IMR-90 (cell line): ENCODE data around the gene RPL27A. TPM values are rescaled to one million over a fixed set of nuclear protein-coding genes. Genes with fewer than 3 reads are reported as not detected.
A peak's percentile ranks its signal among the peaks of the same experiment; 100 is the strongest.

Experiments used
- ATAC-seq: fragments of 200-7000 bp; cut with Tn5 transposase; 2 replicates; pipeline ENCODE4 v1.9.1; 2020; ENCODE audit warnings: low read depth, mild to moderate bottlenecking, moderate library complexity
- BruUV-seq: library from RNA; stranded (reverse); fragments of 400-500 nt; replicated peaks from 2 replicates; lab custom pipeline; 2021; lab: Mats Ljungman, UMichigan
- CTCF ChIA-PET: fragments of 300-600 bp; formaldehyde crosslinking; extraction: SDS; loops from one replicate; lab custom pipeline; 2021; ENCODE audit warnings: antibody characterized with exemption; lab: Yijun Ruan, JAX
- POLR2A ChIA-PET: fragments of 300-600 bp; sonication (Branson Sonifier 250); formaldehyde crosslinking; loops from one replicate; lab custom pipeline; 2022; ENCODE audit warnings: antibody characterized with exemption; ENCODE audit not compliant: unreplicated experiment; lab: Charles Lee
- DNase-seq: peaks from one replicate; pipeline ENCODE4 v3.0.0; 2013
- H2AFZ ChIP-seq: replicated peaks from 2 replicates; pipeline ENCODE3; 2013; ENCODE audit warnings: low read length, mild to moderate bottlenecking; ENCODE audit not compliant: poor library complexity
- H2AK5ac ChIP-seq: 2 replicates; pipeline ENCODE4 v1.6.1; 2013; ENCODE audit warnings: low read depth, low read length, inconsistent platforms
- H2AK9ac ChIP-seq: replicated peaks from 2 replicates; pipeline ENCODE3; 2013; ENCODE audit warnings: mild to moderate bottlenecking, low read depth, low read length, moderate library complexity; ENCODE audit not compliant: poor library complexity
- H2BK120ac ChIP-seq: 2 replicates; pipeline ENCODE4 v1.6.1; 2013; ENCODE audit warnings: low read depth, low read length, inconsistent platforms
- H2BK15ac ChIP-seq: 3 replicates; pipeline ENCODE4 v1.6.1; 2013; ENCODE audit warnings: low read depth, low read length, inconsistent platforms
- H2BK20ac ChIP-seq: 2 replicates; pipeline ENCODE4 v1.6.1; 2013; ENCODE audit warnings: low read depth, mild to moderate bottlenecking, inconsistent platforms, low read length, moderate library complexity
- H2BK5ac ChIP-seq: 2 replicates; pipeline ENCODE4 v1.6.1; 2013; ENCODE audit warnings: mild to moderate bottlenecking, low read depth, low read length, inconsistent platforms; ENCODE audit not compliant: poor library complexity, severe bottlenecking
- H3K14ac ChIP-seq: replicated peaks from 2 replicates; pipeline ENCODE4 v1.6.1; 2013; ENCODE audit warnings: low read depth, low read length, inconsistent platforms
- H3K18ac ChIP-seq: 2 replicates; pipeline ENCODE4 v1.6.1; 2013; ENCODE audit warnings: low read depth, low read length, control low read depth
- H3K23ac ChIP-seq: 2 replicates; pipeline ENCODE4 v1.6.1; 2013; ENCODE audit warnings: low read depth, low read length, inconsistent platforms
- H3K27ac ChIP-seq: 2 replicates; pipeline ENCODE4 v1.5.1; 2013; ENCODE audit warnings: mild to moderate bottlenecking, control low read depth, low read length; ENCODE audit not compliant: insufficient read depth
- H3K27me3 ChIP-seq: 2 replicates; pipeline ENCODE4 v1.6.1; 2013; ENCODE audit warnings: low read length; ENCODE audit not compliant: control insufficient read depth, insufficient read depth
- H3K36me3 ChIP-seq: 2 replicates; pipeline ENCODE4 v1.6.1; 2013; ENCODE audit warnings: low read length, mixed read lengths; ENCODE audit not compliant: control insufficient read depth, insufficient read depth
- H3K4ac ChIP-seq: 2 replicates; pipeline ENCODE4 v1.6.1; 2013; ENCODE audit warnings: low read depth, low read length, inconsistent platforms
- H3K4me1 ChIP-seq: 2 replicates; pipeline ENCODE4 v1.6.1; 2013; ENCODE audit warnings: low read length, mixed read lengths; ENCODE audit not compliant: control insufficient read depth, insufficient read depth
- H3K4me2 ChIP-seq: 2 replicates; pipeline ENCODE4 v1.6.1; 2013; ENCODE audit warnings: low read depth, mild to moderate bottlenecking, control low read depth, low read length, moderate library complexity
- H3K4me3 ChIP-seq: 2 replicates; pipeline ENCODE4 v1.5.1; 2013; ENCODE audit warnings: low read depth, mild to moderate bottlenecking, control low read depth, low read length, moderate library complexity; ENCODE audit not compliant: insufficient read depth
- H3K56ac ChIP-seq: 2 replicates; pipeline ENCODE4 v1.6.1; 2013; ENCODE audit warnings: low read length, inconsistent platforms; ENCODE audit not compliant: insufficient read depth; ENCODE audit errors: extremely low read depth
- H3K79me1 ChIP-seq, 2 experiments: 2 replicates each; pipeline ENCODE4 v1.6.1; 2013; ENCODE audit warnings: low read length in 2 of 2, inconsistent platforms in 1 of 2, low read depth in 1 of 2
- H3K9ac ChIP-seq: 2 replicates; pipeline ENCODE4 v1.6.1; 2013; ENCODE audit warnings: low read depth, low read length, control low read depth
- H3K9me1 ChIP-seq: 2 replicates; pipeline ENCODE4 v1.6.1; 2013; ENCODE audit warnings: low read length, inconsistent platforms; ENCODE audit not compliant: insufficient read depth
- H3K9me3 ChIP-seq: 2 replicates; pipeline ENCODE4 v1.6.1; 2013; ENCODE audit warnings: low read length; ENCODE audit not compliant: control insufficient read depth, insufficient read depth
- H4K20me1 ChIP-seq: 2 replicates; pipeline ENCODE4 v1.6.1; 2013; ENCODE audit warnings: low read length, inconsistent platforms; ENCODE audit not compliant: insufficient read depth
- H4K5ac ChIP-seq: 2 replicates; pipeline ENCODE4 v1.6.1; 2013; ENCODE audit warnings: mild to moderate bottlenecking, low read depth, low read length, control low read depth
- H4K8ac ChIP-seq, 2 experiments: 2 replicates each; pipeline ENCODE4 v1.6.1; 2013; ENCODE audit warnings: low read depth in 2 of 2, low read length in 2 of 2, control low read depth in 1 of 2, inconsistent platforms in 1 of 2
- H4K91ac ChIP-seq: 2 replicates; pipeline ENCODE4 v1.6.1; 2013; ENCODE audit warnings: low read depth, low read length, inconsistent platforms; ENCODE audit not compliant: insufficient read depth
- CEBPB ChIP-seq: IDR thresholded peaks from 2 replicates; pipeline ENCODE4 v1.6.1; 2012; ENCODE audit warnings: low read depth, low read length, improper control_type of control experiment
- CHD1 ChIP-seq: IDR thresholded peaks from 2 replicates; pipeline ENCODE4 v1.6.1; 2012; ENCODE audit warnings: low read depth, low read length, improper control_type of control experiment
- FOS ChIP-seq: fragments of 150-350 bp; IDR thresholded peaks from 2 replicates; pipeline ENCODE4 v1.6.1; 2016; ENCODE audit warnings: low read depth, low read length
- MAFK ChIP-seq: IDR thresholded peaks from 2 replicates; pipeline ENCODE4 v1.6.1; 2012; ENCODE audit warnings: low read depth, low read length, improper control_type of control experiment
- MAZ ChIP-seq: IDR thresholded peaks from 2 replicates; pipeline ENCODE4 v1.6.1; 2012; ENCODE audit warnings: low read depth, mild to moderate bottlenecking, low read length, improper control_type of control experiment, moderate library complexity, borderline replicate concordance
- MXI1 ChIP-seq: IDR thresholded peaks from 2 replicates; pipeline ENCODE4 v1.6.1; 2012; ENCODE audit warnings: low read depth, mild to moderate bottlenecking, low read length, moderate library complexity, borderline replicate concordance
- NFE2L2 ChIP-seq: fragments of 150-350 bp; IDR thresholded peaks from 2 replicates; pipeline ENCODE4 v1.6.1; 2016; ENCODE audit warnings: low read depth, mild to moderate bottlenecking, low read length
- POLR2A ChIP-seq: IDR thresholded peaks from 2 replicates; pipeline ENCODE4 v1.6.1; 2012; ENCODE audit warnings: mild to moderate bottlenecking, low read depth, low read length
- RAD21 ChIP-seq: IDR thresholded peaks from 2 replicates; pipeline ENCODE4 v1.6.1; 2012; ENCODE audit warnings: low read length, improper control_type of control experiment
- RFX5 ChIP-seq: IDR thresholded peaks from 2 replicates; pipeline ENCODE4 v1.8.0; 2012; ENCODE audit warnings: low read depth, mild to moderate bottlenecking, low read length, moderate library complexity
- SMC3 ChIP-seq: fragments of 150-350 bp; IDR thresholded peaks from 2 replicates; pipeline ENCODE4 v1.6.1; 2016; ENCODE audit warnings: low read depth, mild to moderate bottlenecking, antibody characterized with exemption, low read length, moderate library complexity
- WGBS, 2 experiments: methylation state at CpG; one replicate each; pipeline versions ENCODE4 v1.1.5 to v1.1.7; 2013; ENCODE audit warnings: missing lambda C conversion rate in 2 of 2; ENCODE audit not compliant: insufficient read length in 1 of 2; ENCODE audit errors: extremely low coverage in 2 of 2; 5-methylcytosine and 5-hydroxymethylcytosine counted together
- dilution Hi-C: fragments of 300-500 bp; cut with HindIII; formaldehyde crosslinking; loops from one replicate; pipeline ENCODE4 v1.14.3; 2018; ENCODE audit warnings: low sequenced_read_pairs; ENCODE audit not compliant: unreplicated experiment
- in situ Hi-C: fragments of 300-500 bp; cut with MboI; formaldehyde crosslinking; loops from 3 replicates; pipeline ENCODE4 v1.14.3; 2019; ENCODE audit warnings: low sequenced_read_pairs, inconsistent platforms, mixed read lengths
- intact Hi-C: fragments of 100-400 bp; cut with micrococcal nuclease; formaldehyde crosslinking; loops from 2 replicates; pipeline ENCODE4 v1.10.0; 2022
- polyA plus RNA-seq, 3 experiments: library from polyadenylated mRNA; depleted of rRNA; stranded (reverse); fragments of >200 nt; gene quantifications; 2 replicates each; pipeline ENCODE4 v1.2.3, GENCODE V29; 2012; ENCODE audit warnings: low replicate concordance in 1 of 3
- total RNA-seq: library from RNA; depleted of rRNA; stranded (reverse); fragments of >200 nt; gene quantifications from 2 replicates; pipeline ENCODE4 v1.2.3, GENCODE V29; 2012
- TF ChIP-seq, protein P1 (sequence below): fragments of 150-350 bp; IDR thresholded peaks from 2 replicates; pipeline ENCODE4 v1.6.1; 2016; ENCODE audit warnings: low read depth, mild to moderate bottlenecking, low read length, moderate library complexity, borderline replicate concordance
- TF ChIP-seq, protein P2 (sequence below): fragments of 150-350 bp; IDR thresholded peaks from 2 replicates; pipeline ENCODE4 v1.6.1; 2017; ENCODE audit warnings: mild to moderate bottlenecking, antibody characterized with exemption, low read length, low read depth

Gene RPL27A
- total and polyA plus RNA-seq, 2 of the 4 experiments (the other 2 are of a cell fraction): 786 to 849 TPM

DNA sequence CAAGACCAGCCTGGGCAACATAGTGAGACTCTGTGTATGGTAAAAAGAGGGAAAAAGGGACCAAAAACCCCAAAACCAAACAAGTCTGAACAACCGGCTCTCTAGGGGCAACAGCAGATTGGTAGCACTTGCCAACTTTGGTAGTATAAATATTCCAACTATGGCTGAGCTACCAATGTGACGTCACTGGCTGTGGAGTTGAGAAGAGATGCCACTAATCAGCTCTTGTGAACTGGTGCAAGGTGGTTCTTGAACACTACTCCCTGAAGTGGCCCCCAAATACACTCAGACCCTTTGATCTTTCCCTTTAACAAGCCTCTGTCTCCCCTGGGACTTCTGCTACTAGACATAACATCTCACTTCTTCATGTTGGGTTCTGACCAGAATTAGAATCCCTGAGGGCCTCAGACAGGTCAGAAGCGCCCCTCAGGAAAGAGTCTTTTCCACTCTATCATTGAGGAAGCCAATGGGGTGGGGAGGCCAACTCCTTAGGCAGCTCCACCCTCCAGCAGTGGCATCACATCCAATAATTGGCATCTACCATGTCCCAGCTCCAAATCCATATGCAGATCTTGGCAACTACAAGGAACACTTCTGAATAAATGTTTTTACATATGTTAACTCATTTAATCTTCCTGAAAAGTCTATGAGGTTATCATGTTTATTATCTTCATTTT, 49.2 kb downstream of the RPL27A start (continued):
- TF ChIP-seq MXI1: no peak

GRCh38 chr11:8732324-8732670, 49.7 kb downstream of the RPL27A start:
- CTCF ChIA-PET: no interaction called here
- dilution Hi-C loops: no loop called here
- peak overlapping the region; percentile 91 for H3K23ac ChIP-seq
- TF ChIP-seq, protein P1, sequence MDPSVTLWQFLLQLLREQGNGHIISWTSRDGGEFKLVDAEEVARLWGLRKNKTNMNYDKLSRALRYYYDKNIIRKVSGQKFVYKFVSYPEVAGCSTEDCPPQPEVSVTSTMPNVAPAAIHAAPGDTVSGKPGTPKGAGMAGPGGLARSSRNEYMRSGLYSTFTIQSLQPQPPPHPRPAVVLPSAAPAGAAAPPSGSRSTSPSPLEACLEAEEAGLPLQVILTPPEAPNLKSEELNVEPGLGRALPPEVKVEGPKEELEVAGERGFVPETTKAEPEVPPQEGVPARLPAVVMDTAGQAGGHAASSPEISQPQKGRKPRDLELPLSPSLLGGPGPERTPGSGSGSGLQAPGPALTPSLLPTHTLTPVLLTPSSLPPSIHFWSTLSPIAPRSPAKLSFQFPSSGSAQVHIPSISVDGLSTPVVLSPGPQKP: no peak
- TF ChIP-seq CHD1: no peak
- no peak for TF ChIP-seq SMC3
- no peak for TF ChIP-seq MAFK
- TF ChIP-seq RFX5: no peak
- TF ChIP-seq RAD21: no peak
- TF ChIP-seq CEBPB: no peak
- no peak for TF ChIP-seq NFE2L2
- TF ChIP-seq MXI1: no peak
- TF ChIP-seq FOS: no peak
- TF ChIP-seq, protein P2, sequence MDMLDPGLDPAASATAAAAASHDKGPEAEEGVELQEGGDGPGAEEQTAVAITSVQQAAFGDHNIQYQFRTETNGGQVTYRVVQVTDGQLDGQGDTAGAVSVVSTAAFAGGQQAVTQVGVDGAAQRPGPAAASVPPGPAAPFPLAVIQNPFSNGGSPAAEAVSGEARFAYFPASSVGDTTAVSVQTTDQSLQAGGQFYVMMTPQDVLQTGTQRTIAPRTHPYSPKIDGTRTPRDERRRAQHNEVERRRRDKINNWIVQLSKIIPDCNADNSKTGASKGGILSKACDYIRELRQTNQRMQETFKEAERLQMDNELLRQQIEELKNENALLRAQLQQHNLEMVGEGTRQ: no peak
- TF ChIP-seq POLR2A: no peak
- TF ChIP-seq MAZ: no peak

More at GRCh38 chr11:8732324-8732670, 49.7 kb downstream of the RPL27A start:
- peak overlapping the region; percentile 72 for H3K27ac ChIP-seq
- peak overlapping the region; percentile 66 to 72 for H4K8ac ChIP-seq
- no peak for DNase-seq
- peak; percentile 13; the same call in 1 of the 2 replicates for ATAC-seq
- H3K4me3 ChIP-seq: no peak overlapping the region
- H3K56ac ChIP-seq: peak overlapping the region; percentile 70
- no peaks in the 10 kb centered on the region for H3K9me3 ChIP-seq
- H3K27me3 ChIP-seq: no peaks in the 10 kb centered on the region
- H2BK120ac ChIP-seq: peak overlapping the region; percentile 97
- peak overlapping the region; percentile 60; the same call in 1 of the 2 replicates for H3K18ac ChIP-seq
- H4K91ac ChIP-seq: peak overlapping the region; percentile 92
- H4K20me1 ChIP-seq: peaks cover 9% of the 10 kb centered on the region
- H4K5ac ChIP-seq: peak overlapping the region; percentile 24
- H2BK15ac ChIP-seq: peak overlapping the region; percentile 93
- WGBS, 2 experiments: 50% methylated on average over 1 of the region's 3 CpGs; no CpG with 5 or more reads in 1 of the 2 experiments
- BruUV-seq: no TSS peak
- no peak overlapping the region for H2AFZ ChIP-seq
- H3K79me1 ChIP-seq: peaks cover 32 to 93% of the 10 kb centered on the region in 2 experiments
- H3K14ac ChIP-seq: peak overlapping the region; percentile 95
- H2BK20ac ChIP-seq: peak overlapping the region; percentile 94
- H3K4me2 ChIP-seq: 0 out of 2 replicates have a peak overlapping the region, but pooled peaks have one; percentile 12
- intact Hi-C loops: no loop called here
- POLR2A ChIA-PET: no interaction called here
- peaks cover 27% of the 10 kb centered on the region for H3K36me3 ChIP-seq
- H3K9ac ChIP-seq: peak overlapping the region; percentile 2; the same call in 1 of the 2 replicates
- H3K4me1 ChIP-seq: peaks cover 35% of the 10 kb centered on the region
- H2BK5ac ChIP-seq: peak overlapping the region; percentile 69
- H3K4ac ChIP-seq: peak overlapping the region; percentile 96
- peaks cover 45% of the 10 kb centered on the region for H3K9me1 ChIP-seq
- in situ Hi-C loops: no loop called here
- peak overlapping the region; percentile 95 for H2AK5ac ChIP-seq
- H2AK9ac ChIP-seq: peak overlapping the region; percentile 85
